H1 (cell line): ENCODE measurements around the gene PLAC9. TPM values are rescaled to one million over a fixed set of nuclear protein-coding genes. Genes with fewer than 3 reads are reported as not detected.

Source experiments
- ASH2L ChIP-seq: fragments of 200-600, 300-600 bp; sonication (generic); IDR thresholded peaks from one replicate; pipeline ENCODE4 v1.7.1; 2017; ENCODE audit warnings: low read length
- polyA plus RNA-seq, 7 experiments: library from polyadenylated mRNA; depleted of rRNA in 3 of 7; stranded (reverse) in 5 of 7; unstranded in 2 of 7; fragments of >200 nt in 5 of 7; fragments of 200-250 nt in 2 of 7; gene quantifications; 1 replicate in 5 of 7; 2 replicates in 1 of 7; 4 replicates in 1 of 7; pipeline versions ENCODE4 v1.2.1 to v1.2.3, GENCODE V29; 2011 to 2013; ENCODE audit warnings: missing spikeins in 2 of 7, mixed read lengths in 2 of 7
- total RNA-seq: library from RNA; stranded (reverse); fragmentation: NEBNext Ultra II Directional; extraction: Animal tissue kit (Norgen Biotek cat#: 25700); gene quantifications from 2 replicates; pipeline ENCODE4 v1.2.1, GENCODE V29; 2021
- TF ChIP-seq, protein P1 (sequence below): IDR thresholded peaks from 2 replicates; pipeline ENCODE4 v1.6.1; 2011; ENCODE audit warnings: low read length, improper control_type of control experiment

PLAC9 gene
- total and polyA plus RNA-seq, 2 of the 8 experiments (the other 6 are each of a cell fraction or from before 2014, with no cell fraction given) = 8.4 to 16.7 TPM

DNA sequence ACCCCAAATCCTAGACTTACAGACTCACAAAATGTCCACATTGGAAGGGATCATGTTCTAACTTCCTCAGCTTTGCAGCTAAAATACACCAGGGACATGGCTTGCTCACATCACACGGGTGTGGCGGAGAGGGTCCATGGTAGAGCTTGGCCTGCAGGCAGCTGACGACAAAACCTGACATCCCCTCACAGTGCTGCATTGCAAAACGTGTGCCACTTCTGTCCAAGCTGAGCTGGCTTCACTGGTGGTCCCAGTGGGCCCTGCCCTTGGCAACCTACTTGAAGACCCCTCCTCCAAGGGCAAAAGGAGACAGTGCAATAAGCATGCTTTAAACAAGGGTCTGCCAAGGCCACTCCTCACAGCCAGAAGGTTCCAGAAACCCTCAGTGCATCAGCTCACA is 50.9 kb downstream of the PLAC9 start (continued):
- TF ChIP-seq, protein P1, sequence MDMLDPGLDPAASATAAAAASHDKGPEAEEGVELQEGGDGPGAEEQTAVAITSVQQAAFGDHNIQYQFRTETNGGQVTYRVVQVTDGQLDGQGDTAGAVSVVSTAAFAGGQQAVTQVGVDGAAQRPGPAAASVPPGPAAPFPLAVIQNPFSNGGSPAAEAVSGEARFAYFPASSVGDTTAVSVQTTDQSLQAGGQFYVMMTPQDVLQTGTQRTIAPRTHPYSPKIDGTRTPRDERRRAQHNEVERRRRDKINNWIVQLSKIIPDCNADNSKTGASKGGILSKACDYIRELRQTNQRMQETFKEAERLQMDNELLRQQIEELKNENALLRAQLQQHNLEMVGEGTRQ = no peak
- TF ChIP-seq ASH2L = no peak
